H1 (cell line): ENCODE measurements around the gene DMAC2L. TPM values are rescaled to one million over a fixed set of nuclear protein-coding genes. Genes with fewer than 3 reads are reported as not detected.

Experiments
- HDAC6 ChIP-seq: IDR thresholded peaks from one replicate; pipeline ENCODE4 v1.7.1; 2012; ENCODE audit warnings: low read depth, mild to moderate bottlenecking, inconsistent platforms, low read length, moderate library complexity
- polyA plus RNA-seq, 7 experiments: library from polyadenylated mRNA; depleted of rRNA in 3 of 7; stranded (reverse) in 5 of 7; unstranded in 2 of 7; fragments of >200 nt in 5 of 7; fragments of 200-250 nt in 2 of 7; gene quantifications; 1 replicate in 5 of 7; 2 replicates in 1 of 7; 4 replicates in 1 of 7; pipeline versions ENCODE4 v1.2.1 to v1.2.3, GENCODE V29; 2011 to 2013; ENCODE audit warnings: missing spikeins in 2 of 7, mixed read lengths in 2 of 7
- total RNA-seq: library from RNA; stranded (reverse); fragmentation: NEBNext Ultra II Directional; extraction: Animal tissue kit (Norgen Biotek cat#: 25700); gene quantifications from 2 replicates; pipeline ENCODE4 v1.2.1, GENCODE V29; 2021

Gene DMAC2L
- total and polyA plus RNA-seq, 2 of the 8 experiments (the other 6 are each of a cell fraction or from before 2014, with no cell fraction given) = 20.3 to 28.9 TPM

- TF ChIP-seq HDAC6 = no peak
- TF ChIP-seq, all 59 proteins: peak for 0
Measured at GRCh38 chr14:50366589-50366988, 54.5 kb downstream of the DMAC2L start (continued).
